Inflammatory macrophage treated with lipopolysaccharide for 1 hour (primary cell): ENCODE measurements around the gene PSME2.

Experiments used
- DNase-seq, 2 donors: peaks; one replicate each; pipeline ENCODE4 v3.0.0-alpha.2; 2020 to 2022

Gene PSME2

GRCh38 chr14:24132976-24133375, 13.4 kb downstream of the PSME2 start:
- DNase-seq: no peak

DNA sequence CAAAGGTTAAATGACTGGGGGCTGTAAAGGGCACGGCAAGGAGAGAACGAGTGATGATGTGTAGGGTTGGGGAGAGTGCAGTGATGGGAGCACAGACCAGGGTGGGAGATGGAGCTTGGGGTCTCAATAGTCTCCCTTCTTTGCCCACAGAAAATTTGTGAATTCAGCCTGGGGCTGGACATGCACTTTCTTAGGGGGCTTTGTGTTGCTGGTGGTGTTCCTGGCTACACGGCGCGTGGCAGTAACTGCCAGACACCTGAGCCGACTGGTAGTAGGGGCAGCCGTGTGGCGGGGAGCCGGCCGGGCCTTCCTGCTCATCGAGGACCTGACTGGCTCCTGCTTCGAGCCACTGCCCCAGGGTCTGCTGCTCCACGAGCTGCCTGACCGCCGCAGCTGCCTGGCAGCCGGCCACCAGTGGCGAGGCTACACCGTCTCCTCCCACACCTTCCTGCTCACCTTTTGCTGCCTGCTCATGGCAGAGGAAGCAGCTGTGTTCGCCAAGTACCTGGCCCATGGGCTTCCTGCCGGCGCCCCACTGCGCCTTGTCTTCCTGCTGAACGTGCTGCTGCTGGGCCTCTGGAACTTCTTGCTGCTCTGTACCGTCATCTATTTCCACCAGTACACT, 14.2 kb downstream of the PSME2 start:
- no peak for DNase-seq

DNA sequence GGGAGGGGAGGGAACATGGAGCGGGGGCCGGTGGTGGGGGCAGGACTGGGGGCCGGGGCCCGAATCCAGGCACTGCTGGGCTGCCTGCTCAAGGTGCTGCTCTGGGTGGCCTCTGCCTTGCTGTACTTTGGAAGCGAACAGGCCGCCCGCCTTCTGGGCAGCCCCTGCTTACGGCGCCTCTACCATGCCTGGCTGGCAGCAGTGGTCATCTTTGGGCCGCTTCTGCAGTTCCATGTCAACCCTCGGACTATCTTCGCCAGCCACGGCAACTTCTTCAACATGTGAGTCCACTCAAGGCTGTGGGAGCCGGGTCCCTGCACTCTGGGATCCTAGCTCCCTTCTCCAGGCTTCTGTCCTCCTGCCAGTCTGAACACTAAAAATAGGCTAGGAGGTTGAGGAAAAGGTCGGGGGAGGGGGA, 14.9 kb downstream of the PSME2 start:
- no peak for DNase-seq

DNA sequence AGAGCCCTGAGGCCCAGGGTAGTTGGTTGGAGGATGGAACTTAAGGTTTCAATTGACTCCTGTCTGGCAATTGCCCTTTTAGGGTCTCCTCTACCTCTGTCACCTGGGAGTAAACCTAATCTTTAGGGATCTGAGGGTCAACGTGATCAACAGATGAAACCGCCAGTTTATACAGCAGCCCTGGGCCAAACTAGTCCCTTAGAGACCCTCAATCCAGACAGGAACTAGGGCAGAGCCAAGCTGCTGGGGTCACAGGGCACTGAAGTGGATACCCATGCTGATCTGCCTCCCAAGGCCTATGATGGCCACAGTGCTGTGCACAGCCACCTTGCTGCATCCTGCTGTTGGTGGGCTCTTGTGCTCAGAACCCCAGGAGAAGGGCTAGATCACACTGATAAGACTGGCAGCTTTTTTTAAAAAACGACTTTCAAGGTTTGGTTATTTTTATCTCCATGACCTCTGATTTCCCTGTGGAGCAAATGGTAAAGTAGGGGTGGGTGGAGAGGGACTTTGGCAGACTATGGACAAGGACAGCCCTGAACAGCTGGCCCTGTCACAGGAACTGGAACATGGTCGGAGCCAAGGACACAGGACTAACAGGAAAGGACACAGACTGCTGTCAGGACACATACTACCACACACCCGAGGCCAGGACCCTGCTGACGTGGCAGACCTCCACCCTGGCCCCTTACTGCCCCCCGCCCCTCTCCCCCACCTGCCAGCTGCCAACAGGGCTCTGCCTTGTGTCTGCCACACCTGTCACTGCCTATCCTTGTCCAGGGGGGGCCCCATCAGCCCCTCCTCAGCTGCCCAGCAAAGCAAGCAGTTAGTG, 15.5 kb downstream of the PSME2 start:
- no peak for DNase-seq

DNA sequence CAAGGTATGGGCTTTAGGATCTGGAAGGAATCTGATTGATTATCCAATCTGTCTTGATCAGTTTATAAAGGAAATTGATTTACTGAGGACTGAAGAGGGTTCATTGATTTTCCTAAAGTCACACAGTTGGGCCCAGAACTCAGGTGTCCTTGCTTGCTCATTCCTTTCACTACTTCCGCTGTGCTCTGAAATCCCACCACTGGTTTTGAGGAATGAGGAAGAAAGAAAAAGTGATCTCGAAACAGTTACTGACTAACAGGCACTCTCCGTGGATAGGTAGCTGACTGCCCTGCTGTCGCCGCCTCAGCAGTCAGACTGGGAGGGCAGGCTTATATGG, 16.1 kb downstream of the PSME2 start, which contains the start of gene FITM1:
Gene FITM1 (plus strand): TSS at position 280 of the 337 bp plus-strand sequence. CDS start 905 bp downstream, outside the sequence.
- DNase-seq: no peak

DNA sequence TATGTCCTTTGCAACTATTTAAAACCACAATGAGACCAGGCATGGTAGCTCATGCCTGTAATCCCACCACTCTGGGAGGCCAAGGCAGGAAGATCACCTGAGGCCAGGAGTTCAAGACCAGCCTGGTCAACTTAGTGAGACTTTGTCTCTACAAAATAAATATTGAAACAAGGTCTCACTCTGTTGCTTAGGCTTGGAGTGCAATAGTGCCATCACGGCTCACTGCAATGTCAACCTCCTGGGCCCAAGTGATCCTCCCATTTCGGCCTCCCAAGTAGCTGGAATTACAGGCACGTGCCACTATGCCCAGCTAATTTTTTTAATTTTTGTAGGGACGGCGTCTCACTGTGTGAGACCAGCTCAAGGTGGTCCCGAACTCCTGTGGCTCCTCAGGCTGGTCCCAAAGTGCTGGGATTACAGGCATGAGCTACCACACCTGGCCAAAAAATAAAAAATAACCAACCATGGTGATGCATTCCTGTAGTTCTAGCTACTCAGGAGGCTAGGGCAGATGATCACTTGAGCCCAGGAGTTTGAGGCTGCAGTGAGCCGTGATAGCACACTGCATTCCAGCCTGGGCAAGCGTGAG, 16.9 kb downstream of the PSME2 start:
- DNase-seq: no peak

DNA sequence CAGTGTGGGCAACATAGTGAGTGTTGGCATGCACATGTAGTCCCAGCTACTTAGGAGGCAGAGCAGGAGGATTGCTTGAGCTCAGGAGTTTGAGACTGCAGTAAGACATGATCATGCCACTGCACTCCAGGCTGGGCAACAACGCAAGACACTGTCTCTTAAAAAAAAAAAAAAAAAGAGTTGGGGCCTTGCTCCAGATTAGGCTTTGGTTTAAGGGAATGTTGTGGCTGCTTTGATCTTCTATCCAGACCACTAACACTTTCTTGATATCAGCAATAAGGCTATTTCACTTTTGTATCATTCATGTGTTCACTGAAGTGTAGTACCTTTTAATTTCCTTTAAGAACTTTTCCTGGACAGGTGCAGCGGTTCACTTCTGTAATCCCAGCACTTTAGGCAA, 18.7 kb downstream of the PSME2 start:
- DNase-seq: no peak

- no peak for DNase-seq
These were observed 19.5 kb downstream of the PSME2 start for GRCh38 chr14:24126939-24127338.

DNA sequence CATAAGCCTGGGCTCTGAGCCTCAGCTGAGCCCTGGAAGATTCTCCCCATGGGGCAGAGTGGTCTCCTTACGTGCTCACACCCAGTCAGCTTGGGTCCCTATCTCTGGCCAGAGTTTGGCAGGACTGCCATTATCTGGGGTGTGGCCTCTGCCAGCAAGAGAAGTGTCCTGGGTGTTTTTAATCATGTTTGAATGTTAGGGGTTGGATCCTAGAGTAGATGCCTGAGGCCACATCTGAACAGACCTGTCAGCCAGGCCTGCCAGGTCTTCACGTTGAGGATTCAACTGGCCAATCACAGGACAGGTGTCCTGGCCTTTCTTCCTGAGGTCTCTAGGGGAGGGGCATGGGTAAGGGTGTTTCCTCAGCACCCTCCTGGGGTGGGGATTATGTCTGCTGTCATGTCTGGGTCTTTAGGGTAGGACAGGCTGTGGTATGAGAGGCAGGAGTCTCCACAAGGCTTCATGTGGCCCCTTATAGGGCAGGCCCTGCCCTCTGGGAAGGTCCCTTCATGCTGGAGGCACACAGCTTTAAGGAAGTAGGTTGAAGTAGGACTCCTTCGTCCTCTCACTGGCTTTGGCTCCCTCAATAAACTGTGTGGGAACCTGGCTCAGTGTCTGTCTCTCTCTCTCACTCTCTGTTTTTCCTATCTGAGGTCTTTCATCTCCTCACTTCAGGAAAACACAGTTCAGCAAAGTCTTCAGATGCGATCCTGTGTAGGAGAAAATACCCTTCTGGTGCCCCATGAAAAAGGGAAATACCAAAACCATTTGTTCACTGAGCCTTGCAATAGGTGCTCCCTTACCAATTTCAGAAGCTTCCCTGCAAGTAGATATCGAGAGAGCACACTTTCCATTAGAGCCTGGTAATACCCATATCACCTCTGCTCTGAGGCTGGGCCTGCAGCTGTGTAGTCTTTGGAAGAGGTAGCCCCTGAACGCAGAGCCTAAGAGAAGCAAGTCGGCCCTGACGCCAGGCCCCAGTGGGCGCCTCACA, 22.7 kb downstream of the PSME2 start:
- no peak for DNase-seq

DNA sequence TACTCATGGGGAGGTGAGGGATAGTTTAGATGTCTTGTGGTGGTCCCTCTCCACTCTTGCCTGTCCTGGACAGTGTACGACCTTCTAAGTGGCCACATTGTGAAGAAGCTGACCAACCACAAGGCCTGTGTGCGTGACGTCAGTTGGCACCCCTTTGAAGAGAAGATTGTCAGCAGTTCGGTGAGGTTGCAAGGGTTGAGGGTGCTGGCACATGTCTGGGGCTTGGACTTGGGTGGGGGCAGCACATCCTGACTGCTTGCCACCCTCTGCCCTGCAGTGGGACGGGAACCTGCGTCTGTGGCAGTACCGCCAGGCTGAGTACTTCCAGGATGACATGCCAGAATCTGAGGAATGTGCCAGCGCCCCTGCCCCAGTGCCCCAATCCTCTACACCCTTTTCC, 23.5 kb downstream of the PSME2 start:
- no peak for DNase-seq

- no peak for DNase-seq
These were observed 24.0 kb downstream of the PSME2 start for GRCh38 chr14:24122416-24122815.

- no peak for DNase-seq
These were observed 25.2 kb downstream of the PSME2 start for GRCh38 chr14:24121210-24121609.

- DNase-seq: no peak
These were observed 26.7 kb downstream of the PSME2 start for GRCh38 chr14:24119691-24120090.

DNA sequence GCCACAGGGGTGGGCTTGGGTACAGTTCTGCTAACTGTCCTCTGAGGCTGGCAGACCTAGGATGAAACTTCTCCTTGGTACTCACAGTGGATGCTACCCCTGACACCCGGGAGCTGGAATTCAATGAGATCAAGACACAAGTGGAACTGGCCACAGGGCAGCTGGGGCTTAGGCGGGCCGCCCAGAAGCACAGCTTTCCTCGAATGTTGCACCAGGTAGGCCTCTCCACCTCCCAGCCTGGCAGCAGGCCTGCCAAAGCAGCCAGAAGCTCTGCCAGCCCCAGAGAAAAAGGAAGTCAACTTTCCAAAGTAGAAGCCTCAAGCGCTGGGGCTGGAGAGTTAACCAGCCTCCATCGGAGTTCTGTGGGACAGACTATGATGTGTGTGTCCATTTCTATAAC, 29.2 kb downstream of the PSME2 start:
- DNase-seq: no peak

DNA sequence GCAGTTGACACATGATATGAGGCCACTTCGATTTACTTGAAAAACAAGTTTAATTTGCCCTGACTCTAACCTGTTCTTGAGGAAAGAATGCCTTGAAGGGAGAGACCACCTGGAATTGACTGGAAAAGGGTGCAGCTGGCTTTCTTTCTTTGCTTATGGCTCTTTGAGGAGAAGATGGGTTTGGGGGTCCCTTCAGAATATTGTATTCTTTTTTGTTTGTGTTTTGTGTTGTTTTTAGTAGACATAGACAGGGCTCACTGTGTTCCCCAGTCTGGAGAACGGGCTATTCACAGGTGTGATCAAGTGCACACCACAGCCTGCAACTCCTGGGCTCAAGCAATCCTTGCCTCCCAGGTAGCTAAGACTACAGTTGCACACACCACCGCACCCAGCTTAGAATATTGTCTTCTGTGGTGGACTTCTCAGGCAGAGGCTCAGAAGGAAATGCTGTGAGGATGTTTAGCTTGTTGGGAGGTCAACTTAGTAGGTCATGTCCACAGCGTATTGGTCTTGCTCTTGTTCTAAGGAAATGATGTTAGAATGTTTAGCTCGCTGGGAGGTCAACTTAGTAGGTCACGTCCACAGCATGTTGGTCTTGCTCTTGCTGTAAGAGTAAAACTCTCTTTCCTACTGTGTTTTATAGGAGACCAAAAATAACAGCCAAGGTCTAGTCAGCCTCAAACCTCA, 30.1 kb downstream of the PSME2 start:
- no peak for DNase-seq

DNA sequence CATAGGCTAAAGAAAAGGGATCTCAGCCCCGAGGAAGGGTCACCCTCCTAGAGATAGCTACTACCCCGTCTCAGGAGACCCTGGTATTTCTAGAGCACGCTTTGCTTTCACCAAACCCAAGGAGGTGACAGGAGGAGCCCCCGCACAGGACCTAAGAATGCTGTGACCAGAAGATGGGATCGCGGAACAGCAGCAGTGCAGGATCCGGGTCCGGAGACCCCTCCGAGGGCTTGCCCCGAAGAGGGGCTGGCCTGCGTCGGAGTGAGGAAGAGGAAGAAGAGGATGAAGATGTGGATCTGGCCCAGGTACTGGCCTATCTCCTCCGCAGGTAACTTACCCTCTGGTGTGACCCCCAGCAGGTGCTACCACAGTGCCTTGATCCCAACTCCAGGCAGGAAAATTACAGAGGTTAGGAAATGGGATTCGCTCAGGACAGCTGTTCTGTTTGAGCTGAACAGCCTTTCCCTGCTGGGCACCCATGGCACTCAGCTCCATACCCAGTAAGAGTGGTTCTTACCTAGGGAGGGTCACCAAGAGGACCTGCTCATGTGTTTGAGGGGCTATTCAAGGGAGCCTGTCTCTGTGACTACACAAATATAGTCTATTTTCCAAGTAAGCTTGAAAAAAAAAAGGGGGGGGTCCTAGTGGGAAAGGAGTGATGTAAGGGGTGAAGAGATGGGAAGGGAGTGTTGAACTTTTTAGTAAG, 30.8 kb downstream of the PSME2 start:
- DNase-seq: no peak

GRCh38 chr14:24114532-24115421, 31.6 kb downstream of the PSME2 start, which contains the start of the genes DCAF11 and NRL:
Gene DCAF11, plus strand, starts transcription at chr14:24114777. Its CDS starts 818 bp downstream, at chr14:24115595.
Gene NRL, minus strand, starts transcription at chr14:24114949. Its CDS starts 32,101 bp downstream, at chr14:24082848.
- DNase-seq: peak; percentile 99 to 100

DNA sequence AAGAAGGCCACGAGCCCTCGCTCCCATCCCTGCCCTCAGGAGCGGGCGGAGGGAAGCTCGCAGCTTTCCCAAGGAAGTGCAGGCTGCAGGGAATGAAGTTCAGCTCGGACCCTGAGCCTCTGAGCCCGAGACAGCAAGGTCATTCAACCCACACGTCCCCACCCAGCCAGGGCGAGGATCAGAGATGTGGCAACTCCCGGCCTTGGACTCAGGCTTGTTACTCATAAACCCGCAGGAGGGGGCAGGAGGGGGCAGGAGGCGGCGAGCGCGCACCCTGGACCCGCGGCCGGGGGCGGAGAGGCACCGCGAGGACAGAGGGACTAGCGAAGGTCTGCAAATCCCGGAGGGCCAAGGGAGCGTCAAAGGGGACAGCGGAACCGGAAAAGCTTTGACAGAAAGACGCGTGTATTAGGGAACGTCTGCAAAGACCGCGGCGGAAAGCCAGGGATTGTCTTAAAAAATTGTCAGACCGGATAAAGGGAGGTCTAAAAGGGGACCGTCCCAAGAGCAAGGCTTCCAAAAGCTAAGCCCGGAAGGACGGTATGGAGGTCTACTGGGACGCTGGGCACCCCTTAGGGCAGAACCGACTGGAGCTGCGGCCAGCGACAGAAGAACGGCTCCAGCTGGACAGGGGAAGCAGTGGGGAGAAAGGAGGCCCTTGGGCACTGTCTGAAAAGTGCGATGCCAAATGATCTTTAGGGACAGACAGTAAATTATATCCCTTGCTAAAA, 32.4 kb downstream of the PSME2 start:
- DNase-seq: peak; percentile 91 to 97

DNA sequence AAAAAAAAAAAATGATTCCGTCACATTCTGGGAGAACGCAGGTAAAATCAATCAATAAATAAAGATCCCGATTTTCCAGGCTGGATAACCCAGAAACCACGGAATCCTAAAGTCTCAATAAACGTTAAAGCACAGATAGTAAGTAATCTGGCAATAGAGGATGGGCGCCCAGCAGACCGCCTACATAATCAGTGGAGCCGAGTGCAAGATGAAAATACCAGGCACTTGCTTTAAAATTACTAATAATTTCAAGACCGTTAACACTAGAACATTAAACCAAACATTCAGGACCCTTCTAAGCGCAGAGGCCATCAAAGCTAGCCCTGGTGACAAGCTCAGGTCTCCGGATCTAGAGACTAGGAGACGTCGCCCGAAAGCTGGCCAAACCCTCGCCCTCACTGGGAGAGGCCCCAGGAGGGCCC, 33.0 kb downstream of the PSME2 start:
- DNase-seq: peak in 1 of 2 donors; percentile 35
